ENCODE measurements around the gene TSPAN5. TPM values are rescaled to one million over a fixed set of nuclear protein-coding genes. Genes with fewer than 3 reads are reported as not detected.

Gene TSPAN5
- total RNA-seq, 3 donors from 2014 or later: 1.9 to 17.7 (median 12.8) TPM

GRCh38 chr4:98510757-98511517 is 147.5 kb downstream of the TSPAN5 start:
- Histone ChIP-seq H3K27ac (peak overlapping the region; percentile 45 to 74), H3K4me1 (no peaks in the 10 kb centered on the region), H3K36me3 (no peaks in the 10 kb centered on the region), H3K27me3 (no peaks in the 10 kb centered on the region), H3K9me3 (no peaks in the 10 kb centered on the region), H3K4me3 (no peak overlapping the region)
- no peak for DNase-seq (ENCODE audit: low spot score in 2 of 2)
- TF ChIP-seq POLR2AphosphoS5 (IDR thresholded peaks at IDR 0.05) (no peak), CTCF (IDR thresholded peaks at IDR 0.05) (no peak), POLR2A (IDR thresholded peaks at IDR 0.05) (no peak)
- intact Hi-C loops (cut with DNase I; ENCODE audit: low total_unique reads): no loop called here

DNA sequence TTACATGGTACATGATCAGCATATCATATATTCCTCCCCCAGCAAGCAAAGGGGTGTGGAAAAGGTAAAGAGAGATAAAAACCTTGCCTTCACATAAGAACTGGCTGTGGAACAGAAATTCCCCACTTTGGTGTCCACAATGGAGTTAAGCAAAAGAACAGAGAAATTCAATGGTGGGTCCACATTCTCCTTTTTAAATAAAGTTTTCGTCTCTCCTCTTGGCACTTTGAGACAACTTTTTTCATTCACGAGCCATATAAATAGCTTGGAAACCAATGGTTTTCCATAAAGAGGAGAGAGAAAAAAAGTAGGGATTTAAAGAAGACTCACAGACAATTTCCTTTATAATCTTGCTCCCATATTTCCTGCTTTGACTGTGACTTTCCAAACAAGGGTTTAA is 148.1 kb downstream of the TSPAN5 start:
- Histone ChIP-seq H3K27me3 (no peaks in the 10 kb centered on the region), H3K27ac (peak overlapping the region; percentile 45 to 74), H3K4me1 (no peaks in the 10 kb centered on the region), H3K4me3 (no peak overlapping the region), H3K36me3 (no peaks in the 10 kb centered on the region), H3K9me3 (no peaks in the 10 kb centered on the region)
- TF ChIP-seq CTCF (IDR thresholded peaks at IDR 0.05): no peak
- no peak for DNase-seq (ENCODE audit: low spot score in 2 of 2)
- intact Hi-C loops (cut with DNase I; ENCODE audit: low total_unique reads): no loop called here

DNA sequence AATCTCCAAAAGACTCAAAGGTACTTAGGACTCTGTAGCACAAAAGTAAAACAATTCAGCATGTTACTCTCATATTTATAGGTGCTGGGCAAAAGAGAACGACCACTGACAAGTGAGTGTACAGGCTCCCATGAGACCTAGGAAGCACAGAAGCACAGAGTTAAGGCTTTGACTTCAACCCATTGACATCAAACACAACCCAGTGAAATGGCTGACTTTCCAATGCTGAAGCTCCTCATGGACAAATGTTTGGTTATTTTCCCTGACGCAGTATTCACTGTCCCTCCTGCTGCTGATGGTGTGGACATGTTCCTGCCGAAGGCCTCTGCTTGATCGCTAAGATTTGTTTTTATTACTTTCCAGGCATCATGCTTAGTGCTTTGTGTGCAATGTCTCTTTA is 148.7 kb downstream of the TSPAN5 start:
- Histone ChIP-seq H3K4me1 (no peaks in the 10 kb centered on the region), H3K36me3 (no peaks in the 10 kb centered on the region), H3K4me3 (no peak overlapping the region), H3K27ac (peak overlapping the region; percentile 45 to 74), H3K27me3 (no peaks in the 10 kb centered on the region), H3K9me3 (no peaks in the 10 kb centered on the region)
- intact Hi-C loops (cut with DNase I; ENCODE audit: low total_unique reads): no loop called here
- TF ChIP-seq POLR2A (IDR thresholded peaks at IDR 0.05) (no peak), POLR2AphosphoS5 (IDR thresholded peaks at IDR 0.05) (no peak), CTCF (IDR thresholded peaks at IDR 0.05) (no peak)
- DNase-seq (ENCODE audit: low spot score in 2 of 2): no peak

DNA sequence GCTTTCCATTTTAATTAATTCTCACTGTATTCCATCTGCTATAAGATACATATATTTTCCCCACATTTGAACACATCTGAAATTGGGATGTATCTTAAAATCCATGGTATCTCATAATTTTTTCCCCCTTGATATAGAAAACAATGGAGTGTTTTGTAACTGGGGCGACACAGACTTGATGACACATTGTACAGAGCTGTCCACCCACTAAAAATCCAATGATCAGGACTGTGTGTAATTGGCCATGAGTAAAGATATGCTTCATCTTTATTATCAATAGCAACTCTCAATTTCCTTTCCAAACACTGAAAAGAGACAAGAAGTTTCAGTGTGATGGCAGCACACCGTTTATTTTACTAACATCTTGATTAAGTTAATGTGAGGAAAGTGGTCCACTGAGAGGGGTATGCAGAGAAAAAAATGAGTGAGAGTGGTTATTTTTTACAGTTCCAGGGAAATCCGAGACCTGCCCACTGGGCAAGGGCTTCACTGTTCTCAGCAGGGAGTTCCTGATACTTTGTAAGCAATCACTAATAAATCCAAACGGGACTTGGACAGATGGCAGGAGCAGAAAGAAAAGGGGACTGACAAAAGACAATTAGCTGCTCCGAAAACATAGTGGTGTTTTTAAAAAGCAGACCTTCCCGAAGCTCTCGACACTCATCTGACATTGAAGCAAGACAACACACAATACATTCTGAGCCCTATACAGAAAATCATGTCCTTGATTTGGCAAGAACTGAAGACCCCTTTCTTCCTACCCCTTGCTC is 149.4 kb downstream of the TSPAN5 start:
- no peaks in the 10 kb centered on the region for H3K27me3 ChIP-seq
- DNase-seq (ENCODE audit: low spot score in 2 of 2): no peak
- TF ChIP-seq POLR2A (IDR thresholded peaks at IDR 0.05): no peak
- no peak for TF ChIP-seq CTCF (IDR thresholded peaks at IDR 0.05)
- no peak for TF ChIP-seq POLR2AphosphoS5 (IDR thresholded peaks at IDR 0.05)
- H3K4me3 ChIP-seq: no peak overlapping the region
- no peaks in the 10 kb centered on the region for H3K36me3 ChIP-seq
- no peaks in the 10 kb centered on the region for H3K4me1 ChIP-seq
- peak overlapping the region; percentile 45 to 74 for H3K27ac ChIP-seq
- no peaks in the 10 kb centered on the region for H3K9me3 ChIP-seq
- intact Hi-C loops (cut with DNase I; ENCODE audit: low total_unique reads): no loop called here

DNA sequence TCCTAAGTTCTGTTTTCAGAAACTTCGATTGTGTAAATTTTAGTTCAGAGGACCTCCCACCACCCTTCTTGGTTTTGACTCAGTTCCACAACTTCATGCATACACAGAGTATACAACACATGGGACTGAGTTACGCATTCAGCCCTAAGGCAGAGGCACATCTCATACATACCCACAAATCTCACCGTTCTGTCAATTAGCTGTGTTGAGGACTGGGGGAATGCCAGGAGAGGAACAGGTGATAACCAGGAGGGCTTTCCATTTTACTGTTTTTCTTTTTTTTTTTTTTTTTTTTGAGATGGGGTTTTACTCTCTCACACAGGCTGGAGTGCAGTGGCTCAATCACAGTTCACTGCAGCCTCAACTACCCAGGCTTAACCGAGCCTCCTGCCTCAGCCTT is 150.2 kb downstream of the TSPAN5 start:
- no peaks in the 10 kb centered on the region for H3K9me3 ChIP-seq
- no peak for TF ChIP-seq POLR2A (IDR thresholded peaks at IDR 0.05)
- TF ChIP-seq CTCF (IDR thresholded peaks at IDR 0.05): no peak
- no peak for TF ChIP-seq POLR2AphosphoS5 (IDR thresholded peaks at IDR 0.05)
- H3K4me1 ChIP-seq: no peaks in the 10 kb centered on the region
- no peak overlapping the region for H3K4me3 ChIP-seq
- H3K27ac ChIP-seq: no peak overlapping the region
- intact Hi-C loops (cut with DNase I; ENCODE audit: low total_unique reads): no loop called here
- H3K27me3 ChIP-seq: no peaks in the 10 kb centered on the region
- no peaks in the 10 kb centered on the region for H3K36me3 ChIP-seq
- DNase-seq (ENCODE audit: low spot score in 2 of 2): no peak

All from breast epithelium (tissue), 4 donors.